Measurements from ENCODE around the gene ACBD4.

- TF ChIP-seq CTCF (IDR thresholded peaks at IDR 0.05) (no peak), POLR2AphosphoS5 (IDR thresholded peaks at IDR 0.05) (no peak), POLR2A (IDR thresholded peaks at IDR 0.05) (no peak)
Observed at GRCh38 chr17:45101546-45101882, 34.0 kb upstream of the ACBD4 start.

All from upper lobe of left lung (tissue), 4 donors.